H54 (cell line): ENCODE measurements around the gene POLD4.
A peak's percentile ranks its signal among the peaks of the same experiment; 100 is the strongest.

Source experiments
- DNase-seq: peaks from one replicate; pipeline ENCODE4 v3.0.0; 2011; ENCODE audit warnings: low spot score, mixed read lengths; ENCODE audit not compliant: insufficient read length
- FAIRE-seq: peaks from 3 replicates; lab custom pipeline; 2011; peaks lifted over from hg19 to GRCh38; lab: Jason Lieb, UNC
- POLR2A ChIP-seq: IDR thresholded peaks from 2 replicates; pipeline ENCODE4 v1.6.1; 2011; ENCODE audit warnings: low read depth, mild to moderate bottlenecking, low read length

POLD4 gene

DNA sequence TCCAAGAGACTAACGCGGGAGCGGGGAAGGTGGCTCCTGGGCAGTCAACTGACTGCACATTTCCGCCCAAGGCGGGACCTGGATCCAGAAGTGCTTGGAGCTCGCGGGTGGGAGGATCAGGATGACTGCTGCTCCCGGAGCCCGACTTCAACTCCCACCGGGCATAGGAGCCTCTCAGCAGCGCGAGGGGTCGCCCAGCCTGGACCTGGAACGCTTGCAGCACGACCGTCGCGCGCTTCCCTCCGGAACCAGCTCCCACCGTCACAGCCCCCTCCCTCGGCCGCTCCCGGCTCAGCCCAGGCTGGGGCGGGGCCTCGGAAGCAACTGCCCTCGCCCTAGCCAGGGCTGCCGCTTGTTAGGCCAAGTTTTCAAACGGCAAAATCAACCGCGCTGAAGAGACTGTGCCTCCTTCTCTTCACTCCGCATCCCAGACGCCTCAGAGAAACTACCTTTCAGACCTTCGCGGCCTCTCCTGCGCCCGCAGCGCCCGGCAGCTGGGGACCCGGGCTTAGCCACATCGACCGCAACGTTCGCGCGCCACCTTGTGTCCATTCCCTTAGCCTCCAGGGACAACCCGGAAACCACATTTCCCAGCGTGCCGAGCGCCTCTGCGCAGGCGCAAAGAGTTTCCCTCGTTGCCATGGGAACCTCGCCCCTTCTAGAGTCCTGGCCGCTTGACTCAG lies 36.0 kb downstream of the POLD4 start:
- peak; percentile 96 for DNase-seq
- no peak for FAIRE-seq
- TF ChIP-seq POLR2A, result peak; percentile 82

DNA sequence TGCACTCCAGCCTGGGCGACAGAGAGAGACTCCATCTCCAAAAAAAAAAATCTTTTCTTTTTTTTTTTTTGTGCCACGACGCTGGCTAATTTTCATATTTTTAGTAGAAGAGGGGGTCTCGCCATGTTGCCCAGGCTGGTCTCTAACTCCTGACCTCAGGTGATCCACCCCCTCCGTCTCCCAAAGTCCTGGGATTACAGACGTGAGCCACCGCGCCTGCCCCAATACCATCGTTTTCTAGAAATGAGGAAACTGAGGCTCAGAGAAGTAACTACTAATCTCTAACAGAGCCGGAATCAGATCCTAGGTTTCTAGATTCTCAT lies 36.5 kb downstream of the POLD4 start:
- DNase-seq (no peak), FAIRE-seq (no peak)
- no peak for TF ChIP-seq POLR2A

DNA sequence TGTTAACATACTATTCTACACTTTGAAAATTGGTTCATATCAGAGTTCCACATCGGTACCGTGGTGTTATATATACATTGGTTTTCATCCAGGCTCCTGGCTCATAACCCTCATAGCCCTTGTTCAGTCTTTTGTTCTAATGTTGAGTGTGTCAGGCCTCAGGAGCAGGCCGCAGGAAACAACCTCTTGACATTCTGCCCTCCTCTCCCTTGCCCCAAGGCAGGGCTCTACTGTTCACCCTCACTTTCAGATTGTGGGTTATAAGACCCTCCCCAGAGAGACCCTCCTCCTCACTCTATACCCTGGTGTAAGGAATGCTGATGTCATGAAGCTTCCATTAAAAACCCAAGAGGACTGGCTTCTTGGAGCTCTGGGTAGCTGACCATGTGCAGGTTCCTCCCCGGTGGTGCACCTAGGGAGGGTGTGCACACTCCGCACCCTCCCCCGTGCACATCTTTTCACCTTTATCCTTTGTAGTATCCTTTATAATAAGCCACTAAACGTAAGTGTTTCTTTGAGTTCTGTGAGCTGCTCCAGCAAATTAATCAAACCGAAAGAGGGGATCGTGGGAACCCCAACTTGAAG lies 37.9 kb downstream of the POLD4 start:
- no peak for TF ChIP-seq POLR2A
- DNase-seq (no peak), FAIRE-seq (no peak)

DNA sequence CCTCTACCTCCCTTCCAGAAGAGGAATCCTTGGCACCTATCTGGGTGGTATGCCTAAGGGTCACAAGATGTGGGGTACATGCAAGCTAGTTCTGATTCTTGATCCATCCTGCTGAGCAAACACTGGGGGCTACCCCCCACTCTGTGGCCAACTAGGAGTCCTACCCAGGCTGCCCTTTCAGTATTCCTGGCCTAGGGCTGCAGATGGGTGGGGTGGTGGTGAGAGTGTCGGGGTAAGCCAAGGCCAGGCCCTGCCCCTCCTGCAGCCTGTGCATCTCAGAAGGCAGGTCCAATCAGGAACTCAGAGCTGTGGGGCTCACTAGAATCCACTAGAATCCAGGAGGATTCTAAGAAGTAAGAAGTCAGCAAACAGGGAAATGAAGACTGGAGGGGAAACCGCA lies 39.1 kb downstream of the POLD4 start:
- no peak for FAIRE-seq
- DNase-seq, result no peak
- no peak for TF ChIP-seq POLR2A

DNA sequence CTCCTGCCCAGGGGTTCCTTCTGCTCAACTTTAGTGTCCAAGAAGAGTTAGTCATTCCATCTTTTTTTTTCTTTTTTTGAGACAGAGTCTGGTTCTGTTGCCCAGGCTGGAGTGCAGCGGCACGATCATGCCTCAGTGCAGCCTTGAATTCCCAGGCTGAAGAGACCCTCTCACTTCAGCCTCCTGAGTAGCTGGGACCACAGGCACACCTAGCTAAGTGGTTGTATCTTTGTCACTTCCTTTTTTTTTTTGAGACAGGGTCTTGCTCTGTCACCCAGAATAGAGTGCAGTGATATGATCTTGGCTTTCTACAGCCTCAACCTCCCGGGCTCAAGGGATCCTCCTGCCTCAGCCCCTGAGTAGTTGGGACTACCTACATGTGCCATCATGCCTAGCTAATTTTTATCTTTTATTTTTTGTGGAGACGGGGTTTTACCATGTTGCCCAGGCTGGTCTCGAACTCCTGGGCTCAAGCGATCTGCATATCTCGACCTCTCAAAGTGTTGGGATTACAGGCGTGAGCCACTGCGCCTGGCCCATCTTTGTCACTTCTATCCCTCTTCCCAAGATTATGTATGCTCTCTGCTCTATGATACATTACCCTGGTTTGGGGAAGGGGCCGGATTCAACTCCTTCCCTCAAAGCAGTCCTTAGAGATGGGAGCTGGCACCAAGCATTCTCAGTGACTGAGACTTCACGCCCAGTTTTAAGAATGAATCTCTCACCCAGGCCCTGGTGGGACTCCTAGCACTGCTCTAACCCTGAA lies 40.0 kb downstream of the POLD4 start:
- FAIRE-seq (no peak), DNase-seq (no peak)
- no peak for TF ChIP-seq POLR2A

DNA sequence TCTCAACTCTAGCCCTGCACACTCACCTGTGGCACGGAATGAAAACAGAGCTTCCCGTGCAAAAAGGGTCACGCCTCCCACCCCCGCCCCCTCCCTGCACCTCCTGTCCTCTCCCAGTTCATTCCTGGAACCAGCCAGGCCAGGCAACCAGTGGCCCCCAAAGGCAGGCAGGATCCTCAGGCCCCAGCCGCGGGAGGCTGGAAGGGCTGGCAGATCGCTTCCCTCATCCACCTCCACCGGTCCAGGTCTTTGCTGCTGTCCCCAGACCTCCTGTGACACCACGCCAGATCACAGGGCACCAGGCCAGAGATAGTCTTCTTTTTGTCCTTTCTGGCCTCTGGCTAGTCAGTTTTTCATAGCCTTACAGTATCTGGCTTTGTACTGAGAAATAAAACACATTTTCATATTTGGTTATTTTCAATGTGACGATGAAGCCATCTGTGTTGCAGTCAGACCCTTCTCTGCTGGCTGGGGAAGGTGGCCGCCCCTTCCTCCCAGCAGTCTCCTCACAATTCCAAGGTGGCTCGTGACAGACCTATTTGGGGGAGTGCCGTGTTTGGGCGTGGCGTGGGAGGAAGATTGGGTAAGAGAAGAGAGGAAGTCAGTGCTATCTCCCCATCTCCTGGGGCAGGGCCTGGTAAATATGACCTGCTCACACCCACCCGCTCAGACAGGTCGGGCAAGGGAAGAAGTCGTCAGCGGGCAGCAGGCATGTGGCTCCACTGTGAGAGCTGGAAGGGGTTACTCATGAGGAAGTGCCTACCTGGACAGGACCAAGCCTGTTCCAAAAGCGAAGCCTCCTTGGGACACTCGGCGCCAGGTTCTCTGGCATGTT lies 40.9 kb downstream of the POLD4 start:
- TF ChIP-seq POLR2A, result no peak

DNA sequence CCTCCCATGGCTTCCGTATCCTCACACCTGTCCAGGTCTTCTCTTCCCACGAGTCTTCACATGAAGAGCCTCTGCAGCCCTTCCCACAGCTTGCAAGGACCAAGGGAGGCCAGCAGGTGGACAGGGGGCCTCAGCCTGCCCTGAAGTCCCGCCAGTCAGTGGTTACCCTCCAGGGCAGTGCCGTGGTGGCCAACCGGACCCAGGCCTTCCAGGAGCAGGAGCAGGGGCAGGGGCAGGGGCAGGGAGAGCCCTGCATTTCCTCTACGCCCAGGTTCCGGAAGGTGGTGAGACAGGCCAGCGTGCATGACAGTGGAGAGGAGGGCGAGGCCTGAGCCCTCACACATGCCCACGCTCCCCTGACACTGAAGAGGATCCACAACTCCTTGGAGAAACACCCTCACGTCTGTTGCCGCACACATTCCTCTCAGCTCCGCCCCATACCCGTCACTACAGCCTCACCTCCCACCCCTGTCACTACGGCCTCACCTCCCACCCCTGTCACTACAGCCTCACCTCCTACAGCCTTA lies 41.7 kb downstream of the POLD4 start:
- TF ChIP-seq POLR2A, result no peak
- DNase-seq, result no peak

More for the DNA sequence above, 40.9 kb downstream of the POLD4 start:
- DNase-seq (no peak), FAIRE-seq (no peak)

DNA sequence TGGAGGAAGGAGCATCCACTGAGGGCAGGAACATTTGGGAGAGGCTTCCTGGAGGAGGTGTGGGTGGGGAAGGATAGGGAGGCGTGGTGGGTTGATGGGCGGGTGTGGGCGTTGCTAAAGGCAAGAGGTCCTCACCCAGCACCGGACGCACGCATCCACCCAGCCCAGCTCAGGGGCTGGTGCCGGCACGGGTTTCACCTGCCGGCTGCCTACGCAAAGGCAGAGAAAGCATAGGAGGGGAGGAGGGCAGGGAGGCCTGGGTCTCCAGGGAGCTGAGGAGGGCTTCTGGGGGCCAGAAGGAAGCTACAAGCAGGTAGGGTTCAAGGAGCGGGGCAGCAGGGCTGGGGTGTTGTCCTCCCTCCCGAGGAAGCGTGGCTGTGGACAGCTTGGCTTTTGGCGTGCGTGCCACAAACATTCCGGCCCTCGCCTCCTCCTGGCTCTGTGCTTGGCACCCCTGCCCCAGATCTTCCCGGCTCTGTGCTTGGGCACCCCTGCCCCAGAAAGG lies 42.2 kb downstream of the POLD4 start:
- FAIRE-seq, result no peak
- DNase-seq, result no peak
- TF ChIP-seq POLR2A, result no peak

More for the DNA sequence above, 41.7 kb downstream of the POLD4 start:
- no peak for FAIRE-seq

DNA sequence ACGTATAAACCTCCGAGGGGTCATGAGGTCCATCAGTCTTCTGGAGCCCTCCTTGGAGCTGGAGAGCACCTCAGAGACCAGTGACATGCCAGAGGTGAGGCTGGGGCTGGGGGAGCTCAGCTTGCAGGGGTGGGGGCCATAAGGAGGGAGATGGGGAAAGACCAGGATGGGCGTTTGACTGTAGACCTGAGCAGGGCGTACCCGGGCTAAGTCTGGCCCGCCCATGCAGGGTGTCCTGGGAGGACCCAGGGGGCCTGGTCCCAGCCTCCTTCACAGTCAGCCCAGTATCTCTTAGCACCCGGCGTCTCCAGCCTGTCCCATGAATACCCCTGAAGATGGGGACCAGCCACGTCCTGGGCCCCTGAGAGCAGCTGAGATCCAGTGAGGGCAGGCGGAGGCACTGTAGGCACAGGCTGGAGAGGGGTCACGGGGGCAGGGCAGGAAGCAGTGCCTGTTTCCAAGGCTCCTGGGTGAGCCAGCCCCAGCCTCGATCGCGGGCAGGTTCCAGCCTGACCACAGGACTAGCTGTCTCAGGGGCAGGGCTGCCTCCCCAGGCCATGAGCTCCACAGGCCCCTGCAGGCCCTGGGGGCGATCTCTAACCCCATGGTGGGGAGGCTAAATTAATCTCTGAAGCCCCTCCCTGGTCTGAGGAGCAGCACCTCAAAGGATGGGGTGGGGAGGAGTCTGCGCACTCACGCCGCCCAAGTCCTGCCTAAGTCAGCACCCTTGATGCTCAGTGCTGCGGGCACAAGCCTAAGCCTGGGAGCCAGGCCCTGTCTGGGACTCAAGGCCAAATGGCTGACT lies 42.9 kb downstream of the POLD4 start:
- no peak for FAIRE-seq
- no peak for DNase-seq

DNA sequence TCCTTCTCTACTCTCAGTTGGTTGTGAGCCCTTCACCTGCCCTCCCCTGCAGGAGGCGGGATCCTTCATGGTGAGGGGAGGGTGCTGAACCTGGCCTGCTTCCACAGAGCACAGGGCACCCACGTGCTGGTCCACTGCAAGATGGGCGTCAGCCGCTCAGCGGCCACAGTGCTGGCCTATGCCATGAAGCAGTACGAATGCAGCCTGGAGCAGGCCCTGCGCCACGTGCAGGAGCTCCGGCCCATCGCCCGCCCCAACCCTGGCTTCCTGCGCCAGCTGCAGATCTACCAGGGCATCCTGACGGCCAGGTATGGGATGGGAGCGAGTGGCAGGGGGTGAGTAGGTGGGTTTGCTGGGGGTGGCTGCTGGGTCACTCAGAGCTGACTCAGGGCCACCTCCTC lies 43.7 kb downstream of the POLD4 start:
- FAIRE-seq (no peak), DNase-seq (no peak)
- no peak for TF ChIP-seq POLR2A

More for the DNA sequence above, 42.9 kb downstream of the POLD4 start:
- TF ChIP-seq POLR2A, result no peak

DNA sequence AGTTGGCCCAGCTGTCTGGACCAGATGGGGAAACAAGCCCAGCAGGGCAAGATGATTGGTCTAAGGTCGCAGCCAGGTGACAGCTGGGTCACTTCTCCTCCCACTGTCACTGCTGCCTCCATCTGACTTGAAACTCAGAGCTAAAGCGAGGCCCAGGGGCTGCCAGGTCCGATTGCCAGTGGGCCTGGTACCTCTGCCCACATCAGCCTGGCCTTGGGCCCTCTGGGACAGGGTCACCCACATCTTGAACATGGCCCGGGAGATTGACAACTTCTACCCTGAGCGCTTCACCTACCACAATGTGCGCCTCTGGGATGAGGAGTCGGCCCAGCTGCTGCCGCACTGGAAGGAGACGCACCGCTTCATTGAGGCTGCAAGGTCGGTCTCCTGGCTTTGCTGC lies 44.2 kb downstream of the POLD4 start:
- no peak for DNase-seq
- FAIRE-seq, result no peak
- no peak for TF ChIP-seq POLR2A

DNA sequence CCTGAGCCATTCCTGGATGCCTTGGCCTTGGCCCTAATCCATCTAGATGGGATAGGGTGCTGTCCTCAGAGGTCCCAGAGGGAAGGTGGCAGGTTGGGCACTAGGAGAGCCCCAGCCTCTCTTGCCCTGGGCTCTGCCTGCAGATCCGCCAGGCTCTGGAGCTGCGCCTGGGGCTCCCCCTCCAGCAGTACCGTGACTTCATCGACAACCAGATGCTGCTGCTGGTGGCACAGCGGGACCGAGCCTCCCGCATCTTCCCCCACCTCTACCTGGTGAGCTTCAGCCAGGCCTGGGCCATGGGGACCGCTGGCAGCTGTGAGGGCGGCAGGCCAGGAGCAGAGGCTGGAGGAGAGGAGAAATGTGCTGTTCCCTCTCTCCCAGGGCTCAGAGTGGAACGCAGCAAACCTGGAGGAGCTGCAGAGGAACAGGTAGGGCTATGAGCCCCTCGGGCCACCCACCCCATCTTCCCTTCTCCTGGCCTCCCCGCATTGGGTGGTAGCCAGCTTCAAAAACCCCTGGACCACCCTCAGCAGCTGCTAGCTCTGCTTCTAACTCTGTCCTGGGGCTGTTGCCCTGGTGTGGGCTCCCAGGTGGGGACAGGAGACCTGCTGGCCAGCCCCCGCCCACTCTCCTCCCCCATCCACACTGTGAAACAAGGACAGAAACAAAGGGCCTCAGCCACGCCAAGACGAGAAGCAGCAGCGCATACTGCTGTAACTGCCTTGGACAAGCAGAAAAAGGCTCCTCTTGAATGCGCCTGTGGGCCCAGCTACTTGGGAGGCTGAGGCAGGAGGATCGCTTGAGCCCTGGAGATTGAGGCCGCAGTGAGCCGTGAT lies 45.1 kb downstream of the POLD4 start:
- TF ChIP-seq POLR2A, result no peak
- no peak for FAIRE-seq
- DNase-seq, result no peak
